WTC11 (cell line): ENCODE data around the gene ABTB2. TPM values are rescaled to one million over a fixed set of nuclear protein-coding genes. Genes with fewer than 3 reads are reported as not detected.
A peak's percentile ranks its signal among the peaks of the same experiment; 100 is the strongest.

Source experiments
- ATAC-seq: fragments of 200-7000 bp; cut with Tn5 transposase; 2 replicates; pipeline ENCODE4 v1.10.0; 2021; ENCODE audit warnings: mild to moderate bottlenecking, moderate library complexity
- CTCF ChIA-PET: fragments of 300-600 bp; sonication (Branson Sonifier 250); formaldehyde crosslinking; loops from one replicate; lab custom pipeline; 2021; ENCODE audit warnings: antibody characterized with exemption; lab: Charles Lee
- POLR2A ChIA-PET: fragments of 350-600 bp; sonication (Branson Sonifier 250); formaldehyde crosslinking; loops from one replicate; lab custom pipeline; 2021; ENCODE audit warnings: antibody characterized with exemption; lab: Charles Lee
- DNase-seq: peaks from one replicate; pipeline ENCODE4 v3.0.0; 2021; ENCODE audit warnings: low spot score
- H3K27ac Mint-ChIP-seq: 2 replicates; pipeline ENCODE4 v1.8.0; 2021; ENCODE audit warnings: mixed read lengths
- H3K27me3 Mint-ChIP-seq: 2 replicates; pipeline ENCODE4 v1.8.0; 2021; ENCODE audit warnings: low read depth, mild to moderate bottlenecking, moderate library complexity, mixed read lengths
- H3K36me3 Mint-ChIP-seq: 2 replicates; pipeline ENCODE4 v1.8.0; 2021; ENCODE audit warnings: mixed read lengths
- H3K4me1 Mint-ChIP-seq: 2 replicates; pipeline ENCODE4 v1.8.0; 2022; ENCODE audit warnings: mixed read lengths
- H3K4me3 Mint-ChIP-seq: 2 replicates; pipeline ENCODE4 v1.8.0; 2021; ENCODE audit warnings: mild to moderate bottlenecking, moderate library complexity, mixed read lengths
- H3K9me3 Mint-ChIP-seq: 2 replicates; pipeline ENCODE4 v1.8.0; 2021; ENCODE audit warnings: mixed read lengths
- ATF1 ChIP-seq: sonication (generic); formaldehyde crosslinking; IDR thresholded peaks from 2 replicates; pipeline ENCODE4 v1.8.1; 2023; ENCODE audit warnings: mild to moderate bottlenecking, moderate library complexity, missing genetic modification reagents
- CBFB ChIP-seq: sonication (generic); formaldehyde crosslinking; IDR thresholded peaks from 2 replicates; pipeline ENCODE4 v1.8.1; 2022; ENCODE audit warnings: mild to moderate bottlenecking, low read depth, missing genetic modification reagents
- MXD4 ChIP-seq: fragments of 250-450 bp; sonication (Bioruptor Pico); IDR thresholded peaks from 2 replicates; pipeline ENCODE4 v1.8.0; 2021; ENCODE audit warnings: mild to moderate bottlenecking, moderate library complexity, borderline replicate concordance
- NR2C2 ChIP-seq: sonication (generic); formaldehyde crosslinking; IDR thresholded peaks from 2 replicates; pipeline ENCODE4 v1.8.0; 2022; ENCODE audit warnings: mild to moderate bottlenecking, missing genetic modification reagents
- SP1 ChIP-seq: sonication (generic); formaldehyde crosslinking; conservative IDR thresholded peaks from 2 replicates; pipeline ENCODE4 v1.8.1; 2022; ENCODE audit warnings: missing genetic modification reagents
- TEAD4 ChIP-seq: sonication (generic); formaldehyde crosslinking; IDR thresholded peaks from 2 replicates; pipeline ENCODE4 v1.8.0; 2022; ENCODE audit warnings: mild to moderate bottlenecking, missing genetic modification reagents
- ZBTB21 ChIP-seq: sonication (generic); formaldehyde crosslinking; IDR thresholded peaks from 2 replicates; pipeline ENCODE4 v1.8.1; 2023; ENCODE audit warnings: mild to moderate bottlenecking, missing genetic modification reagents, borderline replicate concordance
- ZNF263 ChIP-seq: sonication (generic); formaldehyde crosslinking; IDR thresholded peaks from 2 replicates; pipeline ENCODE4 v1.8.1; 2022; ENCODE audit warnings: low read depth, mild to moderate bottlenecking, moderate library complexity, missing genetic modification reagents
- ZNF416 ChIP-seq: fragments of 250-450 bp; sonication (Bioruptor Pico); IDR thresholded peaks from 2 replicates; pipeline ENCODE4 v1.9.0; 2021; ENCODE audit warnings: mild to moderate bottlenecking, inconsistent platforms
- total RNA-seq: library from RNA; stranded (reverse); gene quantifications from 3 replicates; pipeline ENCODE4 v1.2.3, GENCODE V29; 2021
- TF ChIP-seq, protein P1 (sequence below): sonication (generic); formaldehyde crosslinking; conservative IDR thresholded peaks from 2 replicates; pipeline ENCODE4 v1.8.1; 2022; ENCODE audit warnings: mild to moderate bottlenecking, missing genetic modification reagents
- TF ChIP-seq, protein P2 (sequence below): sonication (generic); formaldehyde crosslinking; IDR thresholded peaks from 2 replicates; pipeline ENCODE4 v1.8.0; 2023; ENCODE audit warnings: mild to moderate bottlenecking, missing genetic modification reagents
- TF ChIP-seq, protein P3 (sequence below): fragments of 250-450 bp; sonication (Bioruptor Pico); IDR thresholded peaks from 2 replicates; pipeline ENCODE4 v1.9.0; 2021; ENCODE audit warnings: moderate library complexity, mild to moderate bottlenecking, inconsistent platforms, borderline replicate concordance
- TF ChIP-seq, protein P4 (sequence below): fragments of 250-450 bp; sonication (Bioruptor Pico); IDR thresholded peaks from 2 replicates; pipeline ENCODE4 v1.8.0; 2021; ENCODE audit warnings: mild to moderate bottlenecking
- TF ChIP-seq, protein P5 (sequence below): sonication (generic); formaldehyde crosslinking; conservative IDR thresholded peaks from 2 replicates; pipeline ENCODE4 v1.8.1; 2023; ENCODE audit warnings: mild to moderate bottlenecking, low read depth, missing genetic modification reagents, moderate library complexity
- TF ChIP-seq, protein P6 (sequence below): sonication (generic); formaldehyde crosslinking; IDR thresholded peaks from 2 replicates; pipeline ENCODE4 v1.8.1; 2023; ENCODE audit warnings: mild to moderate bottlenecking, moderate library complexity, missing genetic modification reagents

Gene ABTB2
- total RNA-seq, 1 experiment from 2014 or later, result 12.8 TPM

DNA sequence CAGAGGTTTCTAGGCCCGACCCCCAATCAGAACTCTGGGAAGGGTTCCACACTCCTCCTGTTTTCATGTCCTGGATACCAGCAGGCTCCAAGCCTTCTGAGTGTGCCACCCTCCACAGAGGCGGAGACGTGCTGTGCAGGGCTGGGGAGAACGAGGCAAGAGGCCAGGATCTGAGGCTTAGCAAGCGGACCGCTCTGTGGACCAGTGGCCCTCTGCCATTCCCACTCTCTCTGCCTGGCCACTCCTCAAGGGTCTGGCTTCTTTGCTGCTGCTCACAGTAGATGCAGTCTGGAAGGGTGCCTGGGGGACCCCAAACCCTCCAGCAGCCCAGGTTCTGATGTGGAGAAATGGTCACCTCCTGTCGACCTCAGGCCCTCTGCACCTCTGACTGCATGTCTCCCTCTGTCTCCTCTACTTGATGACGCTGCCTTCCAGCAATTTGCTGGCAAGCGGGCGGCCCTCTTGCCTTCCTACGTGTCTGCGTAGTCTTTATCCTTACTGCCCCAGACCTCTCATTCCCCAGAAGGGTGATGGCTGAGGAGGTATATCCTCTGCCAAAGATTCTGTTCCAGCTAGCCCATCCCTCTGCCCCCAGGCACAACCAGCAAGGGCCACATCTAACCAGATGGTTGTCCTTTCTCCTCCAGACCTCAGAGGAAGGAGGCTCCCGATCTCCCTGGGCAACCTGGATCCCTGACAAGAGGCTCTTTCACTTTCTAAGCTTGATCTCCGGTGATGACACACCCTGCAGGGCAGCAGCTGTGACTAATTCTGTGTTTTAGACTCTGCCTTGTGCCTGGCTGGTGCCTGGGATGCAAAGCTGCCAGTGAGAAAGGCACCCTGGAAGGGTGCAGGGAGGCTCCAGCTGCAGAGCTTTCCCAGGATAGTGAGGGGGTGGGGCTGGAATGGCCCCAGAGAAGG, 165.1 kb downstream of the ABTB2 start:
- Mint-ChIP-seq H3K36me3 (0 out of 2 replicates have a peak, but pooled peaks cover 3% of the 10 kb centered on the region), H3K9me3 (no peaks in the 10 kb centered on the region), H3K4me1 (peaks cover 40% of the 10 kb centered on the region), H3K27ac (peak overlapping the region; percentile 90), H3K27me3 (no peaks in the 10 kb centered on the region), H3K4me3 (no peak overlapping the region)
- ChIA-PET CTCF (interaction anchor here (1.1 to 4.9 kb wide), 3 partner anchors 8 to 19 kb away, joined by 4 to 46 read pairs (median 7); no protein-coding TSS in a partner anchor), POLR2A (no interaction called here)
- DNase-seq (no peak), ATAC-seq (no peak)
- TF ChIP-seq, protein P1, sequence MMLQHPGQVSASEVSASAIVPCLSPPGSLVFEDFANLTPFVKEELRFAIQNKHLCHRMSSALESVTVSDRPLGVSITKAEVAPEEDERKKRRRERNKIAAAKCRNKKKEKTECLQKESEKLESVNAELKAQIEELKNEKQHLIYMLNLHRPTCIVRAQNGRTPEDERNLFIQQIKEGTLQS (CRISPR knock-in tag), result no peak
- TF ChIP-seq TEAD4 (CRISPR knock-in tag), result no peak
- TF ChIP-seq ZNF416 (CRISPR knock-in tag), result no peak
- TF ChIP-seq, protein P2, sequence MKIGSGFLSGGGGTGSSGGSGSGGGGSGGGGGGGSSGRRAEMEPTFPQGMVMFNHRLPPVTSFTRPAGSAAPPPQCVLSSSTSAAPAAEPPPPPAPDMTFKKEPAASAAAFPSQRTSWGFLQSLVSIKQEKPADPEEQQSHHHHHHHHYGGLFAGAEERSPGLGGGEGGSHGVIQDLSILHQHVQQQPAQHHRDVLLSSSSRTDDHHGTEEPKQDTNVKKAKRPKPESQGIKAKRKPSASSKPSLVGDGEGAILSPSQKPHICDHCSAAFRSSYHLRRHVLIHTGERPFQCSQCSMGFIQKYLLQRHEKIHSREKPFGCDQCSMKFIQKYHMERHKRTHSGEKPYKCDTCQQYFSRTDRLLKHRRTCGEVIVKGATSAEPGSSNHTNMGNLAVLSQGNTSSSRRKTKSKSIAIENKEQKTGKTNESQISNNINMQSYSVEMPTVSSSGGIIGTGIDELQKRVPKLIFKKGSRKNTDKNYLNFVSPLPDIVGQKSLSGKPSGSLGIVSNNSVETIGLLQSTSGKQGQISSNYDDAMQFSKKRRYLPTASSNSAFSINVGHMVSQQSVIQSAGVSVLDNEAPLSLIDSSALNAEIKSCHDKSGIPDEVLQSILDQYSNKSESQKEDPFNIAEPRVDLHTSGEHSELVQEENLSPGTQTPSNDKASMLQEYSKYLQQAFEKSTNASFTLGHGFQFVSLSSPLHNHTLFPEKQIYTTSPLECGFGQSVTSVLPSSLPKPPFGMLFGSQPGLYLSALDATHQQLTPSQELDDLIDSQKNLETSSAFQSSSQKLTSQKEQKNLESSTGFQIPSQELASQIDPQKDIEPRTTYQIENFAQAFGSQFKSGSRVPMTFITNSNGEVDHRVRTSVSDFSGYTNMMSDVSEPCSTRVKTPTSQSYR, result no peak
- no peak for TF ChIP-seq NR2C2
- no peak for TF ChIP-seq CBFB (CRISPR knock-in tag)
- TF ChIP-seq, protein P3, sequence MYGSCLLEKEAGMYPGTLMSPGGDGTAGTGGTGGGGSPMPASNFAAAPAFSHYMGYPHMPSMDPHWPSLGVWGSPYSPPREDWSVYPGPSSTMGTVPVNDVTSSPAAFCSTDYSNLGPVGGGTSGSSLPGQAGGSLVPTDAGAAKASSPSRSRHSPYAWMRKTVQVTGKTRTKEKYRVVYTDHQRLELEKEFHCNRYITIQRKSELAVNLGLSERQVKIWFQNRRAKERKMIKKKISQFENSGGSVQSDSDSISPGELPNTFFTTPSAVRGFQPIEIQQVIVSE (CRISPR knock-in tag), result no peak
- no peak for TF ChIP-seq ZNF263 (CRISPR knock-in tag)

DNA sequence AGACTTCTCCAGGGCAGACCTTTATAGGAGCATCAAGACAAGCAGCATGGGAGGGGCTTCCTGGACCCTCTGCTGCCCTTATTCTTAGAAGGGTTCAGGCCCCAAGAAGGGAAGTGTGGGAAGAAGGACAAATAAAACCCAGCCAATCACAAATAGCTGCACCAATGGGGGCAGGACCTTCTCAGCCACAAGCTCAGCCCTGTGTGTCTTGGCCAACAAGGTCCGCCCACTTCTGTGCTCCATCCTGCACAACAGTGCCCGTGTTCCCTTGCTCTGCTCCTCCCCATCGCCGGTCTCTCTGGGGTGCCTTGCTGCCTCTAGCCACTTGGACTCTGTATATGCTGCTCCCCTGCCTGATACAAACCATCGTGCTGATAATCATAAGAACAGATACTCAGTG, 166.2 kb downstream of the ABTB2 start:
- peak; percentile 22 for ATAC-seq
- H3K4me1 Mint-ChIP-seq, result peaks cover 52% of the 10 kb centered on the region
- ChIA-PET CTCF (interaction anchor here (0.7 to 4.9 kb wide), 3 partner anchors 17 to 166 kb away, joined by 3 to 46 read pairs (median 4); partner anchors contain the start of gene ABTB2), POLR2A (no interaction called here)
- DNase-seq, result no peak
- no peaks in the 10 kb centered on the region for H3K27me3 Mint-ChIP-seq
- TF ChIP-seq MXD4 (CRISPR knock-in tag) (no peak), ATF1 (CRISPR knock-in tag) (no peak), SP1 (no peak), ZBTB21 (CRISPR knock-in tag) (no peak), ZNF416 (CRISPR knock-in tag) (no peak)
- TF ChIP-seq, protein P4, sequence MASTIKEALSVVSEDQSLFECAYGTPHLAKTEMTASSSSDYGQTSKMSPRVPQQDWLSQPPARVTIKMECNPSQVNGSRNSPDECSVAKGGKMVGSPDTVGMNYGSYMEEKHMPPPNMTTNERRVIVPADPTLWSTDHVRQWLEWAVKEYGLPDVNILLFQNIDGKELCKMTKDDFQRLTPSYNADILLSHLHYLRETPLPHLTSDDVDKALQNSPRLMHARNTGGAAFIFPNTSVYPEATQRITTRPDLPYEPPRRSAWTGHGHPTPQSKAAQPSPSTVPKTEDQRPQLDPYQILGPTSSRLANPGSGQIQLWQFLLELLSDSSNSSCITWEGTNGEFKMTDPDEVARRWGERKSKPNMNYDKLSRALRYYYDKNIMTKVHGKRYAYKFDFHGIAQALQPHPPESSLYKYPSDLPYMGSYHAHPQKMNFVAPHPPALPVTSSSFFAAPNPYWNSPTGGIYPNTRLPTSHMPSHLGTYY (CRISPR knock-in tag), result no peak
- TF ChIP-seq, protein P5, sequence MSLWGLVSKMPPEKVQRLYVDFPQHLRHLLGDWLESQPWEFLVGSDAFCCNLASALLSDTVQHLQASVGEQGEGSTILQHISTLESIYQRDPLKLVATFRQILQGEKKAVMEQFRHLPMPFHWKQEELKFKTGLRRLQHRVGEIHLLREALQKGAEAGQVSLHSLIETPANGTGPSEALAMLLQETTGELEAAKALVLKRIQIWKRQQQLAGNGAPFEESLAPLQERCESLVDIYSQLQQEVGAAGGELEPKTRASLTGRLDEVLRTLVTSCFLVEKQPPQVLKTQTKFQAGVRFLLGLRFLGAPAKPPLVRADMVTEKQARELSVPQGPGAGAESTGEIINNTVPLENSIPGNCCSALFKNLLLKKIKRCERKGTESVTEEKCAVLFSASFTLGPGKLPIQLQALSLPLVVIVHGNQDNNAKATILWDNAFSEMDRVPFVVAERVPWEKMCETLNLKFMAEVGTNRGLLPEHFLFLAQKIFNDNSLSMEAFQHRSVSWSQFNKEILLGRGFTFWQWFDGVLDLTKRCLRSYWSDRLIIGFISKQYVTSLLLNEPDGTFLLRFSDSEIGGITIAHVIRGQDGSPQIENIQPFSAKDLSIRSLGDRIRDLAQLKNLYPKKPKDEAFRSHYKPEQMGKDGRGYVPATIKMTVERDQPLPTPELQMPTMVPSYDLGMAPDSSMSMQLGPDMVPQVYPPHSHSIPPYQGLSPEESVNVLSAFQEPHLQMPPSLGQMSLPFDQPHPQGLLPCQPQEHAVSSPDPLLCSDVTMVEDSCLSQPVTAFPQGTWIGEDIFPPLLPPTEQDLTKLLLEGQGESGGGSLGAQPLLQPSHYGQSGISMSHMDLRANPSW (CRISPR knock-in tag), result no peak
- TF ChIP-seq, protein P6, sequence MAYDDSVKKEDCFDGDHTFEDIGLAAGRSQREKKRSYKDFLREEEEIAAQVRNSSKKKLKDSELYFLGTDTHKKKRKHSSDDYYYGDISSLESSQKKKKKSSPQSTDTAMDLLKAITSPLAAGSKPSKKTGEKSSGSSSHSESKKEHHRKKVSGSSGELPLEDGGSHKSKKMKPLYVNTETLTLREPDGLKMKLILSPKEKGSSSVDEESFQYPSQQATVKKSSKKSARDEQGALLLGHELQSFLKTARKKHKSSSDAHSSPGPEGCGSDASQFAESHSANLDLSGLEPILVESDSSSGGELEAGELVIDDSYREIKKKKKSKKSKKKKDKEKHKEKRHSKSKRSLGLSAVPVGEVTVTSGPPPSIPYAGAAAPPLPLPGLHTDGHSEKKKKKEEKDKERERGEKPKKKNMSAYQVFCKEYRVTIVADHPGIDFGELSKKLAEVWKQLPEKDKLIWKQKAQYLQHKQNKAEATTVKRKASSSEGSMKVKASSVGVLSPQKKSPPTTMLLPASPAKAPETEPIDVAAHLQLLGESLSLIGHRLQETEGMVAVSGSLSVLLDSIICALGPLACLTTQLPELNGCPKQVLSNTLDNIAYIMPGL (CRISPR knock-in tag), result no peak
- no peak overlapping the region for H3K4me3 Mint-ChIP-seq
- no peaks in the 10 kb centered on the region for H3K36me3 Mint-ChIP-seq
- no peak overlapping the region for H3K27ac Mint-ChIP-seq
- H3K9me3 Mint-ChIP-seq, result no peaks in the 10 kb centered on the region
